Smooth muscle cell (in vitro differentiated cells): ENCODE measurements around the gene C4orf50. TPM values are rescaled to one million over a fixed set of nuclear protein-coding genes. Genes with fewer than 3 reads are reported as not detected.

Experiments used
- DNase-seq: peaks from one replicate; lab custom pipeline; 2025; ENCODE audit not compliant: unreplicated experiment; lab: John Stamatoyannopoulos, UW
- H2AFZ ChIP-seq: fragments of 200-600 bp; sonication (generic); 2 replicates; pipeline ENCODE4 v1.6.0; 2016; ENCODE audit warnings: antibody characterized with exemption, low read depth, mild to moderate bottlenecking
- H3F3A ChIP-seq: fragments of 200-600 bp; sonication (generic); 2 replicates; pipeline ENCODE4 v1.6.0; 2017; ENCODE audit warnings: antibody characterized with exemption, low read depth
- H3K27ac ChIP-seq: fragments of 200-600 bp; sonication (generic); 2 replicates; pipeline ENCODE4 v1.5.1; 2016; ENCODE audit warnings: low read depth, mild to moderate bottlenecking
- H3K27me3 ChIP-seq: fragments of 200-600 bp; sonication (generic); 2 replicates; pipeline ENCODE4 v1.6.1; 2016; ENCODE audit warnings: low read depth, mild to moderate bottlenecking
- H3K36me3 ChIP-seq: fragments of 200-600 bp; sonication (generic); 2 replicates; pipeline ENCODE4 v1.5.1; 2016; ENCODE audit warnings: low read depth
- H3K4me1 ChIP-seq: fragments of 200-600 bp; sonication (generic); 2 replicates; pipeline ENCODE4 v1.5.1; 2016; ENCODE audit warnings: low read depth
- H3K4me2 ChIP-seq: fragments of 200-600 bp; sonication (generic); 2 replicates; pipeline ENCODE4 v1.6.0; 2016; ENCODE audit warnings: mild to moderate bottlenecking
- H3K4me3 ChIP-seq: fragments of 200-600 bp; sonication (generic); 2 replicates; pipeline ENCODE4 v1.5.1; 2016; ENCODE audit warnings: mild to moderate bottlenecking
- H3K79me2 ChIP-seq: fragments of 200-600 bp; sonication (generic); 2 replicates; pipeline ENCODE4 v1.6.0; 2016; ENCODE audit warnings: low read depth, mild to moderate bottlenecking
- H3K9ac ChIP-seq: fragments of 200-600 bp; sonication (generic); 2 replicates; pipeline ENCODE4 v1.6.0; 2016; ENCODE audit warnings: low read depth
- H3K9me3 ChIP-seq: fragments of 200-600 bp; sonication (generic); replicated peaks from 2 replicates; pipeline ENCODE4 v1.5.1; 2016; ENCODE audit warnings: low read depth
- H4K20me1 ChIP-seq: fragments of 200-600 bp; sonication (generic); 2 replicates; pipeline ENCODE4 v1.6.0; 2016; ENCODE audit warnings: low read depth
- WGBS: methylation state at CpG from one replicate; pipeline ENCODE4 v1.1.7; 2016; ENCODE audit warnings: low lambda C conversion rate; 5-methylcytosine and 5-hydroxymethylcytosine counted together
- polyA plus RNA-seq: library from polyadenylated mRNA; unstranded; fragments of >200 nt; fragmentation: Nextera tagmentation; extraction: Ambion mirVana; gene quantifications from 2 replicates; pipeline ENCODE4 v1.2.1, GENCODE V29; 2016
- total RNA-seq: library from RNA; depleted of rRNA; stranded (reverse); fragments of >200 nt; gene quantifications from 2 replicates; pipeline ENCODE4 v1.2.3, GENCODE V29; 2014
- TF ChIP-seq, protein P1 (sequence below): fragments of 200-600 bp; sonication (generic); IDR thresholded peaks from 2 replicates; pipeline ENCODE4 v1.5.1; 2017; ENCODE audit warnings: borderline replicate concordance, mild to moderate bottlenecking, antibody characterized with exemption; ENCODE audit not compliant: insufficient read depth, poor library complexity, severe bottlenecking

C4orf50 gene
- total and polyA plus RNA-seq, 2 experiments from 2014 or later: not detected

DNA sequence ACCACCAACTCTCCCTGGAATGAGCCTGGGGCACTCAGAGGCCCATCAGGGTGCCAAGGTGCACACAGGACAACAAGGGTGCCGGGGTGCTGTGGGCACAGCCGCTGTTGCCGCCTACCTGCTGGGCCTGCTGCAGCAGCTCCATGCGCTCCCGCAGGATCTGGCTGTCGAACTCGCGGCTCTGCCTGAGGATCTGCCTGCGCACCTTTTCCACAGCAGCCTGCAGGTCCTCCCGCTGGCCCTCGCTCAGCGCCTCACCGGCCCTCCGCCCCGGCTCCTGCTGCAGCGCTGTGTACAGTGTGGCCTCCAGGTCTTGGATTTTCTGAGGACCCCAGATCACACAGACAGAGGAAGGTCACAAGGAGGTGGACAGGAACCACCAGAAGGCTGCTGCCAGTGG, 17.6 kb upstream of the C4orf50 start:
- TF ChIP-seq, protein P1, sequence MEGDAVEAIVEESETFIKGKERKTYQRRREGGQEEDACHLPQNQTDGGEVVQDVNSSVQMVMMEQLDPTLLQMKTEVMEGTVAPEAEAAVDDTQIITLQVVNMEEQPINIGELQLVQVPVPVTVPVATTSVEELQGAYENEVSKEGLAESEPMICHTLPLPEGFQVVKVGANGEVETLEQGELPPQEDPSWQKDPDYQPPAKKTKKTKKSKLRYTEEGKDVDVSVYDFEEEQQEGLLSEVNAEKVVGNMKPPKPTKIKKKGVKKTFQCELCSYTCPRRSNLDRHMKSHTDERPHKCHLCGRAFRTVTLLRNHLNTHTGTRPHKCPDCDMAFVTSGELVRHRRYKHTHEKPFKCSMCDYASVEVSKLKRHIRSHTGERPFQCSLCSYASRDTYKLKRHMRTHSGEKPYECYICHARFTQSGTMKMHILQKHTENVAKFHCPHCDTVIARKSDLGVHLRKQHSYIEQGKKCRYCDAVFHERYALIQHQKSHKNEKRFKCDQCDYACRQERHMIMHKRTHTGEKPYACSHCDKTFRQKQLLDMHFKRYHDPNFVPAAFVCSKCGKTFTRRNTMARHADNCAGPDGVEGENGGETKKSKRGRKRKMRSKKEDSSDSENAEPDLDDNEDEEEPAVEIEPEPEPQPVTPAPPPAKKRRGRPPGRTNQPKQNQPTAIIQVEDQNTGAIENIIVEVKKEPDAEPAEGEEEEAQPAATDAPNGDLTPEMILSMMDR: no peak
- H3F3A ChIP-seq: no peaks in the 10 kb centered on the region
- no peaks in the 10 kb centered on the region for H4K20me1 ChIP-seq
- peaks cover 16% of the 10 kb centered on the region for H3K27me3 ChIP-seq
- no peaks in the 10 kb centered on the region for H3K36me3 ChIP-seq
- H3K4me2 ChIP-seq: no peak overlapping the region
- WGBS: 94% methylated on average over 16 of the region's 16 CpGs
- H2AFZ ChIP-seq: no peak overlapping the region
- no peak overlapping the region for H3K9ac ChIP-seq
- no peaks in the 10 kb centered on the region for H3K4me1 ChIP-seq
- no peaks in the 10 kb centered on the region for H3K79me2 ChIP-seq
- DNase-seq: no peak
- H3K27ac ChIP-seq: no peak overlapping the region
- no peak overlapping the region for H3K4me3 ChIP-seq
- no peaks in the 10 kb centered on the region for H3K9me3 ChIP-seq

DNA sequence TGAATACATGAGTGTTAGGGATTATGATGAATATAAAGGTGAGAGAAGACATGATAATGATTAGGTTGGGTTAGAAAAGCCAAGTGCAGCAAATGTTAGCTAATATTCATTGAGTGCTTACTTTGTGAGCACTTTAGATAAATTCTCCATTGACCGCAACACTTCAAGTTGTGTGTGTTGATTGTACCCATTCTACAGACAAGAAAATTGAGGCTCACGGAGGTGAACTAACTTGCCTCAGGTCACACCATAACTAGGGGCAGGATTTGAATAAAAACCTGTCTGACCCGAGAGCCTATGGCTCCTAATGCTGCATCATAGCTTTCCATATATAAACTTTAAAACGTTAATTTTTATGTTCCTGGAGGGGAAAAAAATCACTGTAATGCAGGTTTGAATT, 15.2 kb upstream of the C4orf50 start:
- DNase-seq: no peak
- Histone ChIP-seq H3K4me1 (no peaks in the 10 kb centered on the region), H3K79me2 (no peaks in the 10 kb centered on the region), H3K36me3 (no peaks in the 10 kb centered on the region), H3K9me3 (no peaks in the 10 kb centered on the region), H3F3A (no peaks in the 10 kb centered on the region), H3K27me3 (peaks cover 10% of the 10 kb centered on the region), H3K4me2 (no peak overlapping the region), H2AFZ (no peak overlapping the region), H3K27ac (no peak overlapping the region), H4K20me1 (no peaks in the 10 kb centered on the region), H3K4me3 (no peak overlapping the region), H3K9ac (no peak overlapping the region)
- TF ChIP-seq, protein P1: no peak
- 92% methylated on average over 4 of the region's 4 CpGs for WGBS

DNA sequence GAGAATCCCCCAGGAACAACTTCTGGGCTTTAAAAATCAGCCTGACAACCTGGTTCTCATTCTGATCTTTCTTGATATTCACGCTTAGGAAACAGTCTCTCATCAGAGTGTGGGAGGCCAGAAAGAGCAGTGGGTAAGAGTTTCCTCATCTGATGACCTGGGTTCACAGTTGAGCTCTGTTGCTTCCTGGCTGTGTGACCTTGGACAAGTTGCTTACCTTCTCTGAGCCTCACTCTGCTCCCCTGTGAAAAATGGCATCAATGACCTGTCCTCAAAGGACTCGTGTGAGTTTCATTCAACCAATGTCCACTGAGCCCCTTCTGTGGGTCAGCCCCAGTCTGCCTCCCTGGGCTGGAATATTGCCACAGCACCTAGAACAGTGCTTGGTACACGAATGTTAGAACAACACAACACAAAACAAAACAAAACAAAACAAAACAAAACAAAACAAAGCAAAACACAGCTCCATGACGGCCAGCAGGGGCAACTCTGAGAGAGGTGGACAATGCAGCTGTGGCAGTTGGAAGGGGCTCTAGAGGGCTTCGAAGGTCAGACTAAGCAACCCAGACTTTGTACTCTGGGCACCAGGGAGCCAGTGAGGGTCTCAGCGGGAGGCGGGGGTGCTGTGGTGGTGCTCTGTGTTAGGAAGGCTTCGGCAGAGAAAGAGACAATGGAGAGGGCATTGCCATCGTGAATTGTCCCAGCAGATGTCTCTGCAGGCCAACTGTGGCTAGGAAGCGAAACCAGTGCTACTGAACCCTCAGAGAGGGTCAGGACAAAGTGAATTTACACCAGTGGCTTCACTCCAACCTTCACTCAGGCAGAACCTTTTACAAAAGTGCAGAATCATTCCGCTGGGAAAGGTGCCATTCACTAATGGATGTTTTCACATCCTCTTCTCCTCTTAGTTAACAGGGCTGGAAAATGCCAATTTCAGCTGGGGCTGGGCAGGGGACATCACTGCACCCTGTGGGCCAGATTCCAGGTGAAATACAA, 14.3 kb upstream of the C4orf50 start:
- DNase-seq: no peak

More for the DNA sequence above, 14.3 kb upstream of the C4orf50 start:
- Histone ChIP-seq H3K36me3 (no peaks in the 10 kb centered on the region), H4K20me1 (no peaks in the 10 kb centered on the region), H2AFZ (no peak overlapping the region), H3K9me3 (no peaks in the 10 kb centered on the region), H3K79me2 (no peaks in the 10 kb centered on the region), H3K27me3 (peaks cover 10% of the 10 kb centered on the region), H3K4me2 (no peak overlapping the region), H3K27ac (no peak overlapping the region), H3F3A (no peaks in the 10 kb centered on the region), H3K9ac (no peak overlapping the region), H3K4me3 (no peak overlapping the region), H3K4me1 (no peaks in the 10 kb centered on the region)
- 85% methylated on average over 11 of the region's 11 CpGs for WGBS
- TF ChIP-seq, protein P1: no peak
